Activated CD8-positive, alpha-beta T cell treated with anti-CD3 and anti-CD28 coated beads, Interleukin-2, amount 10 ng/mL, durations not matched to agents 7 days and 5 days (primary cell): ENCODE results near the gene GPC6. TPM values are rescaled to one million over a fixed set of nuclear protein-coding genes. Genes with fewer than 3 reads are reported as not detected.

ENCODE experiments used
- ATAC-seq: fragments of 150-1000 bp; cut with Tn5 transposase; one replicate; pipeline ENCODE4 v1.10.0; 2021; ENCODE audit warnings: moderate library complexity
- CTCF ChIA-PET: fragments of 350-600 bp; sonication (Branson Sonifier 250); formaldehyde crosslinking; loops from one replicate; lab custom pipeline; 2021; ENCODE audit warnings: antibody characterized with exemption; lab: Charles Lee
- POLR2A ChIA-PET: fragments of 350-600 bp; sonication (Branson Sonifier 250); formaldehyde crosslinking; loops from one replicate; lab custom pipeline; 2021; ENCODE audit warnings: antibody characterized with exemption; lab: Charles Lee
- DNase-seq: peaks from one replicate; pipeline ENCODE4 v3.0.0-alpha.2; 2020
- H3K27ac Mint-ChIP-seq: one replicate; pipeline ENCODE4 v1.8.0; 2021; ENCODE audit warnings: mild to moderate bottlenecking, mixed read lengths
- H3K27me3 Mint-ChIP-seq: one replicate; pipeline ENCODE4 v1.8.0; 2021; ENCODE audit warnings: low read depth, mixed read lengths
- H3K36me3 Mint-ChIP-seq: one replicate; pipeline ENCODE4 v1.8.0; 2021; ENCODE audit warnings: low read depth, mixed read lengths
- H3K4me1 Mint-ChIP-seq: one replicate; pipeline ENCODE4 v1.8.0; 2021; ENCODE audit warnings: low read depth, mixed read lengths
- H3K4me3 Mint-ChIP-seq: one replicate; pipeline ENCODE4 v1.8.0; 2021; ENCODE audit warnings: mild to moderate bottlenecking, mixed read lengths
- H3K9me3 Mint-ChIP-seq: one replicate; pipeline ENCODE4 v1.8.0; 2022; ENCODE audit warnings: mixed read lengths; ENCODE audit not compliant: insufficient read depth
- total RNA-seq, 2 experiments: library from RNA; stranded (reverse); gene quantifications; one replicate each; pipeline ENCODE4 v1.2.3, GENCODE V29; 2021

Gene GPC6
- total RNA-seq, 2 experiments from 2014 or later = not detected

DNA sequence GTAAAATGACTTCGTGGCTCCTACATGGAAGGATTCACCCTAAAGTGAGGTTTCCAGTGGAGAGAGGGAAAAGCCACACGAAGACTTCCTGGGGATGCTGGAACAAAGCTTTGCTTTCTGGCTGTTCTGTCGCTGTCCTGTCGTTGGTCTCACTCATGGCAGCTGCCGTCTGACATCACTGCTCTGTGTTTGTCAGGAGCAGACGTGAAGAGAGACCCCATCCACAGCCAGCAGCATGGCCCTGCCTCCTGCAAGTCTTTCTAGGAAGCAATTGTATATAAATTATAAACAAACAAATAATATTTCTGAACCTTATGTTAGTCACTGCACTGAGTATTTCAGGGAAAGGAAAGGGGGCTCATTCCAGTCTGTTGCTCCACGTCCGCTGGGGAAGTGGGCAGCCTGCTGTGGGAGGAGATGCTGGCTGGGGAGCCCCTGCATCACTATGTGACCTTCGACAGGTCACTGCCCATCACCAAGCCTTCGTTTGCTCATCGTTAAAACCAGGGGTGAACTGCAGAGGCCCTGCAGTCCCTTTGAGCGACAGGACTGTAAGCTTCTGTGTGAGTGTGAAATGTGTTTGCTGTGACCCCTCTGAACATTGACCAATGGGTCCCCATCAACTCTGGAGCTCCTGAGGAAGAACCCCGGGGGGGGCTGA, 1101.9 kb downstream of the GPC6 start:
- POLR2A ChIA-PET = no interaction called here
- ATAC-seq = no peak
- DNase-seq = no peak
- Mint-ChIP-seq H3K36me3 (peaks cover 17% of the 10 kb centered on the region), H3K27ac (no peak overlapping the region), H3K27me3 (peaks cover 15% of the 10 kb centered on the region), H3K4me3 (no peak overlapping the region), H3K9me3 (peaks cover 11% of the 10 kb centered on the region), H3K4me1 (peaks cover 72% of the 10 kb centered on the region)
- CTCF ChIA-PET = interaction anchor here (2.7 kb wide), 1 partner anchor 17 kb away, joined by 10 read pairs; no protein-coding TSS in a partner anchor

DNA sequence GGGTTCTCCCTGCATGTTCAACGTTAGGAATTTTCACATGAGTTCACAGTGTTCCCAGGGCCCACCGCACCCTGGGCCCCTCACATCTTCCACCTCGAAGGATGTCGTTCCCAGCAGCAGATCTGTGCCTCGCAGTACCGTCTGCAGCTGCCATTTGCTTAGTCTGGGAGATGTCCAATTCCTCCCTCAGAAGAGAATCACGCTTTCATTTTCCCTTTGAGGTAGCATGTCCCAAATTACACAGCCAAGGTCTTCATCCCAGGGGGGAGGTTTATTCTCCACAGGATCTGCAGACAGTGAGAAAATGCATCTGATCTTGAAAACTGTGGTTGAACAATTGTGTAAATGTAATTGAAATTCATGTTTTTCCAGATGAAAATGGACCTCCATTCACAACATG, 1102.7 kb downstream of the GPC6 start:
- Mint-ChIP-seq H3K27ac (no peak overlapping the region), H3K9me3 (peaks cover 6% of the 10 kb centered on the region), H3K36me3 (peaks cover 12% of the 10 kb centered on the region), H3K4me1 (peaks cover 67% of the 10 kb centered on the region), H3K4me3 (no peak overlapping the region), H3K27me3 (peaks cover 19% of the 10 kb centered on the region)
- DNase-seq (no peak), ATAC-seq (no peak)
- ChIA-PET CTCF (interaction anchor here (2.7 kb wide), 1 partner anchor 16 kb away, joined by 10 read pairs; no protein-coding TSS in a partner anchor), POLR2A (no interaction called here)

DNA sequence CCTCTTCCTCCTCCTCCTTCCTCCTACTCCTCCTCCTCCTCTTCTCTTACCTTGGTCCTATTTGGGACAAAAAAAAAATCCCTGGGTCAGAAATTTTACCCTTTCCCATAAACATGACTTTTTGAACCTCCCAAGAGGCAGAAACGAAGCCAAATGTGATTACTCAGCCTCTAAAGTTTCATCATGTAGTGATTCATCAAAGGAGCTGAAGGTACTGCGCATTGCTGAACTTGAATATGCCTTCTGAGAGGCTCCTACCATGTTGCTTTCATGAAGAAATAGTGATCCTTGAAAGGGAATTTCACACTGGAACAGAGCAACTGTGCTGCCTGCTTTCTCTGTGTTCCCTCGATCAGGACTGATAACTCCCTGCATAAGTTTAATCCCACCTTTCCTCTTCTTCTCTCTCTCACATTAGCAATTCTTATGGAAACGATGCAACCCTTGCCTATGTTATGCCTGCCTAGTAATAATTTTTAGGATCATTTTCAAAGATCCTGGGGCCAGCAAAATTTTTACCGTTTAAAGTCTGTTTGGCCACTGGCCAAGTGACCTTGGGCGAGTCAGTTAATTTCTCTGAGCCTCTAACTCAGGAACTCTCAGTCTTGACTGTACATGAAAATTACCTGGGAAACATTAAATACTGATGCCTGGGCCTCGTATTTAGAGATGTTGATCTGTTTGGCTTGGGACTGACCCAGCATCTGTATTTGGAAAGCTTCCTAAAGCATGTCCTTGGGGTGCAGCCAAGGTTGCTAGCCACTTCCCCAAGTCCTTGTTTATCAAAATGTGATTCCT, 1103.3 kb downstream of the GPC6 start:
- peaks cover 9% of the 10 kb centered on the region for H3K36me3 Mint-ChIP-seq
- ChIA-PET CTCF (interaction anchor here (2.7 kb wide), 1 partner anchor 15 kb away, joined by 10 read pairs; no protein-coding TSS in a partner anchor), POLR2A (no interaction called here)
- H3K4me1 Mint-ChIP-seq = peaks cover 60% of the 10 kb centered on the region
- peaks cover 5% of the 10 kb centered on the region for H3K9me3 Mint-ChIP-seq
- ATAC-seq = no peak
- peaks cover 20% of the 10 kb centered on the region for H3K27me3 Mint-ChIP-seq
- no peak overlapping the region for H3K27ac Mint-ChIP-seq
- H3K4me3 Mint-ChIP-seq = no peak overlapping the region
- no peak for DNase-seq

DNA sequence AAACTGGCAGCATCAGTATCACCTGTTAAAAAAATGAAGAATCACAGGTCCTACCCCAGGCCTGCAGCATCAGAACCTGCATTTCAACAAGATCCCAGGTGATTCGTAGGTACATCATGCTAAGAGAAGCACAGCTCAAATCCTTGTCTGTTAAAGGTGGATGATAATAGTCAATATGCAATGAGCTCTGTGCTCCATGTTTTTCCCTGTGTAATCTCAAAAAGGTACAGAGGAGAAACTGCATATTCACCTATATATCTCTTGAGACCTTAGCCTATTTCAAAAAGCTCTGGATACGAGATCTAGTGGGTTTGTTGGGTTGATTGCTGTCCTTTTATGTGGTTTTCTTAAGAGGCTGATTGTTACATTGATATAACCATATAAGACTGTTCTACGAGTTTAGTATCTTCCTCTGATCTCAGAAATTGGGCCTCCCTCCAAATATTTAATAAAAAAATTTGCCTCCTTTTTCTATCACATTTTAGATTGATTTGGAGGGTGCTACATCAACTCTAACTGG, 1104.0 kb downstream of the GPC6 start:
- POLR2A ChIA-PET = no interaction called here
- Mint-ChIP-seq H3K4me1 (peaks cover 56% of the 10 kb centered on the region), H3K36me3 (peaks cover 8% of the 10 kb centered on the region), H3K27me3 (peaks cover 21% of the 10 kb centered on the region), H3K27ac (no peak overlapping the region), H3K4me3 (no peak overlapping the region), H3K9me3 (peaks cover 5% of the 10 kb centered on the region)
- no peak for DNase-seq
- CTCF ChIA-PET = interaction anchor here (2.7 kb wide), 1 partner anchor 15 kb away, joined by 10 read pairs; no protein-coding TSS in a partner anchor
- peak; percentile 52 for ATAC-seq

- Mint-ChIP-seq H3K27ac (no peak overlapping the region), H3K27me3 (peaks cover 21% of the 10 kb centered on the region), H3K4me1 (peaks cover 51% of the 10 kb centered on the region), H3K9me3 (peaks cover 5% of the 10 kb centered on the region), H3K36me3 (peaks cover 8% of the 10 kb centered on the region), H3K4me3 (no peak overlapping the region)
- ChIA-PET CTCF (interaction anchor here (2.7 kb wide), 1 partner anchor 14 kb away, joined by 10 read pairs; no protein-coding TSS in a partner anchor), POLR2A (no interaction called here)
- DNase-seq (no peak), ATAC-seq (no peak)
These were observed 1104.7 kb downstream of the GPC6 start for GRCh38 chr13:94331281-94331680.

DNA sequence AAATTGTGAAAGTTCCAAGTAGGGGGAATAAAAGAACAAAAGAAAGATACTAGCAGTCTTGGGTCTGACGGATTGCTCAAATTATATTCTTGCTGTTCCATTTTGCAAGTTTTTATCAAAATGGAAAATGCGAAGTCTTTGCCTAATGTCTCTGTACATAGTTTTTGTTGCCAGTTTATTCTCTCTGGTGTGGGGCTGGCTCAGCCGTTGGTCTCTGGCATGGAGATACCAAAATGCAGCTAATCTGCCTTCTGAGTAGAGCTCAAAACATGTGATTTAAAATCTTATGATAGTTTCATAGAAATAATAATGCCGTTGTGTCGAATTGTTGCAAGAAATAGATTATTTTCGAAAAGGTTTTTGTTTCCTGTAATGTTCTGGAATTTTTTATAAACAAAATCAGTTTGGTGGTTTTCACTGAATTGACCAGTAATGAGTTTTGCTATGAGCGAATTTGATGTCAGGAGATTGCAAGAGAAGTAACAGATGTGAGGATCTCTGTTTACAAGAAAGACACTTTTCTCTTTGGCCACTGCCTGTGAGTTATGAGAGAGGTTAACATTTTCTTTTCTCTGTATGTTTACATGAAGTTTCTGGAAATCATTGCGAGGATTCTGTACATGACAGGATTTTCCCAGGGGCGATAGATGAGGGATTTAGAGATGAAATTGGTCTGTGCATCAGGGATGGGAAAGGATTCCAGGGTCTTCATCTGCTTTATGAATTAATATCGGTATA, 1105.9 kb downstream of the GPC6 start:
- Mint-ChIP-seq H3K27ac (no peak overlapping the region), H3K36me3 (no peaks in the 10 kb centered on the region), H3K27me3 (peaks cover 24% of the 10 kb centered on the region), H3K9me3 (no peaks in the 10 kb centered on the region), H3K4me3 (no peak overlapping the region), H3K4me1 (peaks cover 39% of the 10 kb centered on the region)
- ATAC-seq (no peak), DNase-seq (no peak)
- CTCF ChIA-PET = no interaction called here
- POLR2A ChIA-PET = no interaction called here

GRCh38 chr13:94333131-94333820, 1106.7 kb downstream of the GPC6 start:
- no peaks in the 10 kb centered on the region for H3K36me3 Mint-ChIP-seq
- ATAC-seq (no peak), DNase-seq (no peak)
- H3K4me1 Mint-ChIP-seq = peaks cover 31% of the 10 kb centered on the region
- H3K4me3 Mint-ChIP-seq = no peak overlapping the region
- H3K27me3 Mint-ChIP-seq = peaks cover 24% of the 10 kb centered on the region
- H3K27ac Mint-ChIP-seq = no peak overlapping the region
- ChIA-PET POLR2A (no interaction called here), CTCF (no interaction called here)
- H3K9me3 Mint-ChIP-seq = no peaks in the 10 kb centered on the region

- ChIA-PET POLR2A (no interaction called here), CTCF (interaction anchor here (1.2 kb wide), 1 partner anchor 9 kb away, joined by 3 read pairs; no protein-coding TSS in a partner anchor)
- Mint-ChIP-seq H3K4me1 (peaks cover 5% of the 10 kb centered on the region), H3K36me3 (no peaks in the 10 kb centered on the region), H3K4me3 (no peak overlapping the region), H3K9me3 (no peaks in the 10 kb centered on the region), H3K27ac (no peak overlapping the region), H3K27me3 (peaks cover 22% of the 10 kb centered on the region)
- DNase-seq (no peak), ATAC-seq (no peak)
These were observed 1109.3 kb downstream of the GPC6 start for GRCh38 chr13:94335761-94336526.

- no peaks in the 10 kb centered on the region for H3K36me3 Mint-ChIP-seq
- H3K27me3 Mint-ChIP-seq = peaks cover 6% of the 10 kb centered on the region
- no peak overlapping the region for H3K27ac Mint-ChIP-seq
- no peak overlapping the region for H3K4me3 Mint-ChIP-seq
- POLR2A ChIA-PET = no interaction called here
- H3K4me1 Mint-ChIP-seq = no peaks in the 10 kb centered on the region
- DNase-seq (no peak), ATAC-seq (no peak)
- no peaks in the 10 kb centered on the region for H3K9me3 Mint-ChIP-seq
- CTCF ChIA-PET = interaction anchor here (1.0 to 1.8 kb wide), 2 partner anchors 14 to 16 kb away, joined by 3 to 4 read pairs; no protein-coding TSS in a partner anchor
These were observed 1112.6 kb downstream of the GPC6 start for GRCh38 chr13:94339116-94339687.

GRCh38 chr13:94342436-94343242, 1116.0 kb downstream of the GPC6 start:
- peaks cover 7% of the 10 kb centered on the region for H3K4me1 Mint-ChIP-seq
- H3K36me3 Mint-ChIP-seq = no peaks in the 10 kb centered on the region
- no peak overlapping the region for H3K27ac Mint-ChIP-seq
- no peak for ATAC-seq
- ChIA-PET CTCF (interaction anchor here (1.0 kb wide), 1 partner anchor 19 kb away, joined by 3 read pairs; no protein-coding TSS in a partner anchor), POLR2A (no interaction called here)
- no peak for DNase-seq
- no peaks in the 10 kb centered on the region for H3K9me3 Mint-ChIP-seq
- H3K4me3 Mint-ChIP-seq = no peak overlapping the region
- H3K27me3 Mint-ChIP-seq = no peaks in the 10 kb centered on the region
